ENCODE data around the gene PTPRG. TPM values are rescaled to one million over a fixed set of nuclear protein-coding genes. Genes with fewer than 3 reads are reported as not detected.

PTPRG gene
- total RNA-seq, 1 donor from 2014 or later, result 44.3 TPM

DNA sequence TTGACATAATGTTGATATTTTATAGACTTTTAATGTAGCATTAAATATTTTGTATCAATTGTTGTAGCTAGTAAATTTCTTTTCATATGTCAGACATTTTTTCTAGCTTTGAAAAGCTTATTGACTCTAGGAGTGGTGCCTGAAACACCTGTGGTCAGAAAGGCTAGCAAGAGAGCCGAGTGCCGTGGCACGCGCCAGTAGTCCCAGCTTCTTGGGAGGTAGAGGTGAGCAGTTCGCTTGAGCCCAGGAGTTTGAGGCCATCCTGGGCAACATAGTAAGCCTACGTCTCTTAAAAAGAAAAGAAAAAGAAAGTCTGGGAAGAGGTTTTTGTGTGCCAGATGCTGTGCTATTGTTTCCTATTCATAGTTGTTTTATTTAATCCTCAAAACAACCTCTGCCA is 613.8 kb downstream of the PTPRG start:
- H3K36me3 Mint-ChIP-seq (ENCODE audit: insufficient read depth), result peaks cover 14% of the 10 kb centered on the region
- no peak for TF ChIP-seq CTCF (IDR thresholded peaks at IDR 0.05; ENCODE audit: unreplicated experiment)
- no peak overlapping the region for H3K4me3 Mint-ChIP-seq (ENCODE audit: low read depth)
- H3K27me3 Mint-ChIP-seq, result no peaks in the 10 kb centered on the region
- H3K27ac Mint-ChIP-seq, result no peak overlapping the region
- peaks cover 10% of the 10 kb centered on the region for H3K9me3 Mint-ChIP-seq (ENCODE audit: low read depth)
- no peaks in the 10 kb centered on the region for H3K4me1 Mint-ChIP-seq (ENCODE audit: low read depth)
- DNase-seq (ENCODE audit: low spot score, unreplicated experiment), result no peak

DNA sequence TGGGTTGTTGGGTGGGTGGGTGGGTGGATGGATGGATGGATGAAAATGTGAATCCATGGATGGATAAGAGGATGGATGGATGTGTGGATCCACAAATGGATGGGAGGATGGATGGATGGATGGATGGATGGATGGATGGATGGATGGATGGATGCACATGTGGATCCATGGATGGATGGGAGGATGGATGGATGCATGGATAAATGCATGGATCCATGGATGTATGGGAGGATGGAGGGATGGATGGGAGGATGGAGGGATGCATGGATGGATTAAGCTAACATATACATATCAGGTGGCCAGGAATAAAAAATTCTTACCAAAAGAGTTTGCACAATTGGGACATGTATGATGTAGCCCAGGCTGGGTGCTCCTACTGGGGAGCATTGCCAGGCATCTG is 616.7 kb downstream of the PTPRG start:
- H3K4me1 Mint-ChIP-seq (ENCODE audit: low read depth), result no peaks in the 10 kb centered on the region
- DNase-seq (ENCODE audit: low spot score, unreplicated experiment), result no peak
- H3K36me3 Mint-ChIP-seq (ENCODE audit: insufficient read depth), result peaks cover 5% of the 10 kb centered on the region
- H3K27ac Mint-ChIP-seq, result no peak overlapping the region
- H3K4me3 Mint-ChIP-seq (ENCODE audit: low read depth), result no peak overlapping the region
- TF ChIP-seq CTCF (IDR thresholded peaks at IDR 0.05; ENCODE audit: unreplicated experiment), result no peak
- H3K27me3 Mint-ChIP-seq, result no peaks in the 10 kb centered on the region
- no peaks in the 10 kb centered on the region for H3K9me3 Mint-ChIP-seq (ENCODE audit: low read depth)

GRCh38 chr3:62178739-62179600 is 617.6 kb downstream of the PTPRG start:
- no peak for TF ChIP-seq CTCF (IDR thresholded peaks at IDR 0.05; ENCODE audit: unreplicated experiment)
- H3K36me3 Mint-ChIP-seq (ENCODE audit: insufficient read depth), result peaks cover 5% of the 10 kb centered on the region
- no peaks in the 10 kb centered on the region for H3K27me3 Mint-ChIP-seq
- no peak overlapping the region for H3K27ac Mint-ChIP-seq
- no peak for DNase-seq (ENCODE audit: low spot score, unreplicated experiment)
- no peaks in the 10 kb centered on the region for H3K9me3 Mint-ChIP-seq (ENCODE audit: low read depth)
- H3K4me3 Mint-ChIP-seq (ENCODE audit: low read depth), result no peak overlapping the region
- H3K4me1 Mint-ChIP-seq (ENCODE audit: low read depth), result peaks cover 1% of the 10 kb centered on the region

GRCh38 chr3:62180514-62180913 is 619.1 kb downstream of the PTPRG start:
- no peaks in the 10 kb centered on the region for H3K9me3 Mint-ChIP-seq (ENCODE audit: low read depth)
- peaks cover 4% of the 10 kb centered on the region for H3K4me1 Mint-ChIP-seq (ENCODE audit: low read depth)
- no peaks in the 10 kb centered on the region for H3K27me3 Mint-ChIP-seq
- no peak for DNase-seq (ENCODE audit: low spot score, unreplicated experiment)
- H3K4me3 Mint-ChIP-seq (ENCODE audit: low read depth), result no peak overlapping the region
- H3K27ac Mint-ChIP-seq, result no peak overlapping the region
- TF ChIP-seq CTCF (IDR thresholded peaks at IDR 0.05; ENCODE audit: unreplicated experiment), result no peak
- peaks cover 5% of the 10 kb centered on the region for H3K36me3 Mint-ChIP-seq (ENCODE audit: insufficient read depth)

GRCh38 chr3:62183087-62183486 is 621.7 kb downstream of the PTPRG start:
- no peak for TF ChIP-seq CTCF (IDR thresholded peaks at IDR 0.05; ENCODE audit: unreplicated experiment)
- Mint-ChIP-seq H3K9me3 (ENCODE audit: low read depth) (no peaks in the 10 kb centered on the region), H3K36me3 (ENCODE audit: insufficient read depth) (peaks cover 6% of the 10 kb centered on the region), H3K27ac (no peak overlapping the region), H3K27me3 (no peaks in the 10 kb centered on the region), H3K4me1 (ENCODE audit: low read depth) (peaks cover 4% of the 10 kb centered on the region), H3K4me3 (ENCODE audit: low read depth) (no peak overlapping the region)
- DNase-seq (ENCODE audit: low spot score, unreplicated experiment), result no peak
